ENCODE results near the gene FN1.

GRCh38 chr2:215460682-215461382, 25.0 kb upstream of the FN1 start:
- no peak for TF ChIP-seq CTCF (IDR thresholded peaks at IDR 0.05)
- no peak for TF ChIP-seq POLR2A (IDR thresholded peaks at IDR 0.05)

Data from prostate gland (tissue), 2 donors.